ENCODE measurements around the gene ABCA10.

ABCA10 gene

DNA sequence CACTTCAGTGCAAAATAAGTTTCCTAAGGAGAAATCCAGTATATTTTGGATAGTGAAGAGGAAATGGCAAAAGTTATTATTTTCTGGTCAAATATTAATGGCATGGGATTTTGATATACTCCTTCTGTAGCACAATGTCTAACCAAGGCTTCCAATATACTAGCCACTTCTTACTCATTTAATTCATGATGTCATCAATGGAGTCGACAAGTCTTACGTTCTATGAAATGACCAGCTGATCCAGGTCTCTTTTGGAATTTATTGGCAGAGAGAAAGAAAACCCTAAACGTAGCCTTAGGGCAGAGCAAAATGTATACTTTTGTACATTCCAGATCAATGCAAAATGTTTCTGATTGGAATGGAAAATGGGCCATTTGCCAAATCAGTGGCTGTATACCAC lies 8.3 kb upstream of the ABCA10 start:
- TF ChIP-seq, protein P1, sequence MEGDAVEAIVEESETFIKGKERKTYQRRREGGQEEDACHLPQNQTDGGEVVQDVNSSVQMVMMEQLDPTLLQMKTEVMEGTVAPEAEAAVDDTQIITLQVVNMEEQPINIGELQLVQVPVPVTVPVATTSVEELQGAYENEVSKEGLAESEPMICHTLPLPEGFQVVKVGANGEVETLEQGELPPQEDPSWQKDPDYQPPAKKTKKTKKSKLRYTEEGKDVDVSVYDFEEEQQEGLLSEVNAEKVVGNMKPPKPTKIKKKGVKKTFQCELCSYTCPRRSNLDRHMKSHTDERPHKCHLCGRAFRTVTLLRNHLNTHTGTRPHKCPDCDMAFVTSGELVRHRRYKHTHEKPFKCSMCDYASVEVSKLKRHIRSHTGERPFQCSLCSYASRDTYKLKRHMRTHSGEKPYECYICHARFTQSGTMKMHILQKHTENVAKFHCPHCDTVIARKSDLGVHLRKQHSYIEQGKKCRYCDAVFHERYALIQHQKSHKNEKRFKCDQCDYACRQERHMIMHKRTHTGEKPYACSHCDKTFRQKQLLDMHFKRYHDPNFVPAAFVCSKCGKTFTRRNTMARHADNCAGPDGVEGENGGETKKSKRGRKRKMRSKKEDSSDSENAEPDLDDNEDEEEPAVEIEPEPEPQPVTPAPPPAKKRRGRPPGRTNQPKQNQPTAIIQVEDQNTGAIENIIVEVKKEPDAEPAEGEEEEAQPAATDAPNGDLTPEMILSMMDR (IDR thresholded peaks at IDR 0.05) = no peak
- no peak overlapping the region for H3K27ac ChIP-seq

DNA sequence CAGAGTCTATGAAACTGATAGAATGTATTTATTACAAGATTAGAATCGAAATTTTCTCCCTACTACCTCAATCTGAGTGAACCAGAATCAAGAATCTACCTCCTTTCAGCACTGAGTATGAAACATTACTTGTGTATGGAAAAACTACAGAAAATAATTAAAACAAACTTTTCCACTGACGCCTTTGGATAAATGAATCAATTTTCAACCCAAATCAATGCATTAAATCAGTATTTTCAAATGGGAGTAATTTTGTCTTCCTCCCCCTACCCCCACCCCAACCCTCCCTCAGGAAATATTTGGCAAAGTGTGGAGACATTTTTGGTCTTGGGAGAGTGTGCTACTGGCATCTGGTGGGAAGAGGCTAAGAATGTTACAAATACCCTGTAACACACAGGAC lies 7.8 kb upstream of the ABCA10 start:
- H3K27ac ChIP-seq = no peak overlapping the region
- no peak for TF ChIP-seq ZFX (IDR thresholded peaks at IDR 0.05; ENCODE audit: borderline replicate concordance)

DNA sequence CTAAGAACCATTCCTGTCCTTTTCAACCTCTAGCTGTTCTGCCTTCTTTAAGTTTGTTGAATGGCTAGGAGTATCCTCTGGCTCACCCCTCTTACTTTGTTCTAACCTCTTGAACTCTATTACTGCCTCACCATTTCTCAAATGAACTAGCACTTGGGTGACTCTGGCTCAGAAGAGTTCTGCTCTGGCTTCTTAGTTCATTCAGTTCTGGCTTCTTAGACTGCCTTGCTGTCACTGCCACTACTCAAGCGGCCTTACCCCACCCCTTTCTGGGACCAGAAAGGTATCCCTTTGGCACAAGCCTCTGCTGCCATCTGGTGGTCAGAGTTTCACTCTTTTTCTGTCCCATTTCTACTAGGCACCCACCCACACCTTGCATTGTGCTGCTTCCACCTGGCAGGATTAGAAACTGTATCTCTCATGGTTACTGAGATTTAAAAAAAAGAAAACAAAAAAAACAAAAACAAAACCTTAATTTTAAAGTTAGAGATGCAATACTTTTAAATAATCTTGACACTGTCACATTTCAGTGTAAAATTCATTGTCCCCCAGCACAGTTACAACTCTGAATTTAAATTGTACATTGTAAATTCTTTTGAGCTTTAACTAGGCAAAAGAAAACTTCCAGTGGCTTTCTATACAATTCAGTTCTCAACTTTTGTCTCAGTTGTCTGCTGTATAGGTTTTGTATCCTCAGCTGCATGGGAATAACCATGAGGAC lies 6.9 kb upstream of the ABCA10 start:
- H3K27ac ChIP-seq = no peak overlapping the region
- TF ChIP-seq ZFX (IDR thresholded peaks at IDR 0.05; ENCODE audit: borderline replicate concordance) = no peak
- TF ChIP-seq, protein P1 (IDR thresholded peaks at IDR 0.05) = peak; percentile 89

DNA sequence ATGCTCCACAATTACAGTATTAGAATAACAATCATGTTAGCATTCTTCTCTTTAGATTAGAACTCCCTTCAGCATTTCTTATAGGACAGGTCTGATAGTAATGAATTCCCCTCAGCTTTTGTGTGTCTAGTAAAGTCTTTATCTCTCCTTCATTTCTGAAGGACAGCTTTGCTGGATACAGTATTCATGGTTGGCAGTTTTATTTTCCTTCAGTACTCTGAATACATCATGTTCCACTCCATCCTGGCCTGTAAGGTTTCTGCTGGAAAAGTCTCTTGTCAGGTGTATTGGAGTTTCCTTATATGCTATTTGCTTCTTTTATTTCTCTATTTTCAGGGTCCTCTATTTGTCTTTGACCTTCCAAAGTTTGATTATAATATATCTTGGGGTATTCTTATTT lies 4.0 kb upstream of the ABCA10 start:
- TF ChIP-seq ZFX (IDR thresholded peaks at IDR 0.05; ENCODE audit: borderline replicate concordance) = no peak
- TF ChIP-seq, protein P1 (IDR thresholded peaks at IDR 0.05) = no peak
- no peak overlapping the region for H3K27ac ChIP-seq

DNA sequence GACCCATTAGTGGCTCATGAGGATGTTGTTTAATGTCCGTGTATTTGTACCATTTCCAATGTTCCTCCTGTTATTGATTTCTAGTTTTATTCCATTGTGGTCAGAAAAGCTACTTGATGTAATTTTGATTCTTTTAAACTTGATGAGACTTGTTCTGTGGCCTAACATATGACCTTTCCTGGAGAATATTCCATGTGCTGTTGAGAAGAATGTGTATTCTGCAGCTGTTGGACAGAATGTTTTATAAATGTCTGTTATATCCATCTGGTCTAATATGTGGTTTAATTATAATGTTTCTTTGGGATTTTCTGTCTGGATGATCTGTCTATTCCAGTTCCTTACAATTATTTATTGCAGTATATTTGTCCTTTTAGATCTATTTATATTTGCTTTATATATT lies 2.9 kb upstream of the ABCA10 start:
- no peak overlapping the region for H3K27ac ChIP-seq
- TF ChIP-seq, protein P1 (IDR thresholded peaks at IDR 0.05) = no peak
- TF ChIP-seq ZFX (IDR thresholded peaks at IDR 0.05; ENCODE audit: borderline replicate concordance) = no peak

DNA sequence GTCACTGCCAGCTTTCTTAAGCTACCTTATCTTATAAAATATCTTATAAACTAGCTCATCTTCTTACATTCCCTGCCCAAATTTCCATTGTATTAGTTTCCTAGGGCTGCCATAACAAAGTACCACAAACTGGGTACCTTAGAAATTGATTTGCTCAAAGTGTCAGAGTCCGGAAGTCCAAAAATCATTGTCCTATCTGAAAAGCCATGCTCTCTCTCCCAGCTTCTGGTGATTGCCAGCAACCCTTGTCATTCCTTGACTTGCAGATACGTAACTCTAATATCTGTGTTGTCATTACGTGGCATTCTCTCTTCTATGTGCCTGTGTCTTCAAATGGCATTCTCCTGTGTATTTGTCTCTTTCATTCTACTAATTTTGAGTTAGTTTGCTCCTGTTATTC lies 2.3 kb upstream of the ABCA10 start:
- H3K27ac ChIP-seq = no peak overlapping the region
- no peak for TF ChIP-seq ZFX (IDR thresholded peaks at IDR 0.05; ENCODE audit: borderline replicate concordance)

DNA sequence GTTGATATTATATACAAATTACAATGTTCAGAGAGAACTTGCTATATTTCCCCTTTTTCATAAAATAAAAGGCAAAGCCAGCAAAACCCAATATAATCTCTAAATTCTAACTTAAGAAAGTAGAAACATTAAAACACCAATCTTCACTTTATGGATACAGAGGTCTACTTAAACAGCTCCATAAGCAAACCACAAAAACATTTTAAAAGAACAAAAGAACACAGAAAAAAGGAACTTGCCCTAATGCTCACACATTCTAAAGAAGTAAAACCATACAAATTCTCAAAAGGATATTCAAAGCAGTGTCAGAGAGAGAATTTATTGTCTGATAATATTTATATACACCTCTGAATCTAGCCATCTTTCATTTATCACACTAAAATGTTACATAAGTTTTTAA lies 606 bp downstream of the ABCA10 start:
- H3K27ac ChIP-seq = no peak overlapping the region
- TF ChIP-seq, protein P1 (IDR thresholded peaks at IDR 0.05) = no peak
- TF ChIP-seq ZFX (IDR thresholded peaks at IDR 0.05; ENCODE audit: borderline replicate concordance) = no peak

DNA sequence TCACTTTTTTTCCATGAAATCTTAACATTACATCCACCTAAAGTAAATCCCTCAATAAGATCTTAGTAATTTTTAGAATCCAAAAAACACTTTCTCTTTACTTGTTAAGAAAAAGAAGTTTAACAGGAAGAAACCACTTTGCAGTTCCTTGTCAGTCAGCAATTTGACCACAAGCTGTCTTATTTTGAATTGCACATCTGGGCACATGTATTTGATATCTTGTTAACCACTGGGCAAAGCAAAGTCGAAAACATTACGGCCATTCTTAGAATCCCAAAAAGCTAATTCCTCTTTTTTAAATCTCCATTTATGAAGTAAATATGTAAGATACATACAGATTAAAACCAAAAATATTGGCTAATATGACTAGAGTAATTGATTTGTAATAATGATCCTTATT lies 1.1 kb downstream of the ABCA10 start:
- H3K27ac ChIP-seq = no peak overlapping the region
- TF ChIP-seq, protein P1 (IDR thresholded peaks at IDR 0.05) = no peak
- TF ChIP-seq ZFX (IDR thresholded peaks at IDR 0.05; ENCODE audit: borderline replicate concordance) = no peak

All from 22Rv1 (cell line).